ENCODE results near the gene RNF112.

The RNF112 gene

GRCh38 chr17:19410875-19411620 is at the start of gene RNF112:
TSS of gene RNF112 (plus strand) at chr17:19411232. CDS start at chr17:19411409, 177 bp downstream.
- DNase-seq: peak; percentile 50

GRCh38 chr17:19361326-19361725 is 49.7 kb upstream of the RNF112 start:
- DNase-seq: no peak

GRCh38 chr17:19361944-19362276 is 49.1 kb upstream of the RNF112 start:
- no peak for DNase-seq

GRCh38 chr17:19362277-19363113 is 48.5 kb upstream of the RNF112 start, which contains the start of gene B9D1:
TSS of gene B9D1 (minus strand) at chr17:19362723. CDS start at chr17:19362569, 154 bp downstream.
- peak; percentile 93 for DNase-seq

- DNase-seq: no peak
These were observed 48.0 kb upstream of the RNF112 start for GRCh38 chr17:19363114-19363438.

- no peak for DNase-seq
These were observed 47.5 kb upstream of the RNF112 start for GRCh38 chr17:19363460-19364035.

- no peak for DNase-seq
These were observed 46.1 kb upstream of the RNF112 start for GRCh38 chr17:19364699-19365498.

- no peak for DNase-seq
These were observed 45.6 kb upstream of the RNF112 start for GRCh38 chr17:19365499-19365817.

- DNase-seq: no peak
These were observed 45.0 kb upstream of the RNF112 start for GRCh38 chr17:19365833-19366636.

GRCh38 chr17:19366637-19366972 is 44.4 kb upstream of the RNF112 start:
- DNase-seq: no peak

GRCh38 chr17:19368229-19368628 is 42.8 kb upstream of the RNF112 start:
- DNase-seq: no peak

GRCh38 chr17:19369107-19369778 is 41.8 kb upstream of the RNF112 start:
- no peak for DNase-seq

GRCh38 chr17:19369846-19370492 is 41.1 kb upstream of the RNF112 start:
- DNase-seq: no peak

- no peak for DNase-seq
These were observed 40.5 kb upstream of the RNF112 start for GRCh38 chr17:19370493-19370960.

- DNase-seq: no peak
These were observed 39.6 kb upstream of the RNF112 start for GRCh38 chr17:19371259-19372010.

- no peak for DNase-seq
These were observed 39.0 kb upstream of the RNF112 start for GRCh38 chr17:19372011-19372370.

- DNase-seq: no peak
These were observed 38.6 kb upstream of the RNF112 start for GRCh38 chr17:19372439-19372838.

- DNase-seq: no peak
These were observed 38.0 kb upstream of the RNF112 start for GRCh38 chr17:19372866-19373504.

- no peak for DNase-seq
These were observed 36.9 kb upstream of the RNF112 start for GRCh38 chr17:19374136-19374535.

- DNase-seq: no peak
These were observed 35.3 kb upstream of the RNF112 start for GRCh38 chr17:19375732-19376131.

Measured in NCI-H2171 (cell line).